ENCODE results near the gene RAB40C. TPM values are rescaled to one million over a fixed set of nuclear protein-coding genes. Genes with fewer than 3 reads are reported as not detected.

The RAB40C gene
- polyA plus RNA-seq, 1 donor = 12.6 TPM

DNA sequence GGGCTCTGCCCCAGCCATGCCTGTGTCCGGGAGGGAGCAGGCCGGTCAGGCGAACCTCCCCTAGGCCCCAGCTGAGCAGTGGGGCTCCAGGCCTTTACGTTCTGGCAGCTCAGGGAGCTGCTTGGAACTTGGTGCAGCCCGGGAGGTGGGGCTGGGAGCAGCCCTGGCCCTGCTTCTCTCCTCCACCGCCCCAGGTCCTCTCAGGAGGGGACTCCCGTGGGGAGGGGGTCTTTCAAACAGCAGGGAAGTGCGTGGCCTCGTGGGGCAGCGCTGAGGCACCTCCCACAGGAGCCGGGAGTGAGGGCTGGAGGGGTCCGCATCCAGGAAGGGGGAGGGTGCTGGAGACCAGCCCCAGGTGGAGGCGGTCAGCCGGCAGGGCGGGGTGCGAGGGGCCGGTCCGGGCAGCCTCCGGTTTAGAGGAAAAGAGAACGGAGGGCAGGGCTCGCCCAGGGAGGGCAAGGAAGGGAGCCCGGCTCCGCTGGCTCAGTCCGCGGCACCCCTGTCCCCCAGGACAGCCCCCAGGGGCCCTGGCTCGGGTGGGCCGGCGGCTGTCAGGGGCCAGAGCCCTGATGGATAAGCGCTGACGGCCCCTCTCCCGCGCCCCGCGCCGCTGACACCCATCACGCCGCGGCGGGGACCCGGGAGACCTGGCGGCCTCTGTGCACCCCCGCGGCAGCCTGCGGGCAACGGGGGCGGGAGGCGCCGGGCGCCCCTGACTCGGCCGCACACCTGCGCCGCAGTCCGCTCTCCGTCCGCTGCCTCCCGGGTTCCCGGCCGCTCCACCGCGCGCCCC is 30.3 kb upstream of the RAB40C start:
- DNase-seq (ENCODE audit: low read depth) = no peak

DNA sequence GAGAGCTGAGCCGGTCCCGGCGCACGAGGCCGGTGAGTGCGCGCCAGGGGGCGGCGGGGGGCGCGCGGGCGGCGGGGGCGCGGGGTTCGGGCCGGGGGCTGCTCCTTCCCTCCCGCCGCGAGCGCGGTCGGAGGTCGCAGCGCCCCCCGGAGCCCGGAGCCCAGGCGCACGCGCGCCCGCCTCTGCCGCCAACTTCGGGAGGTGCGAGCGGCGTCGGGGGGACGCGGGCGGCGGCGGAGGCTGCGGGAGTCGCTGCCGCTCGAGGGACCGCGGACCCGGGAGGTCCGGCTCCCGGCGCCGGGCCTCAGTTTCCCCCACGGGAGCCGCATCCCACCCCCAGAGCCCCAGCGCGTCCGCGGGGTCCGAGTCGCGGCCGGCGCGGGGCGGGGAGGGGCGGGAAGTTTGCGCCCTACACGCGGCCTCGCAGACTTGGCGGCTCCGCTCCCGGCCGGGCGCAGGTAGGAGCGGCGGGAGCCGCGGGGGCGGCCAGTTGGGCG is 29.6 kb upstream of the RAB40C start, which contains the start of gene PRR35:
PRR35 (plus strand) TSS at position 191 of the 497 bp plus-strand sequence. CDS start 2,901 bp downstream, outside the sequence.
- no peak for DNase-seq (ENCODE audit: low read depth)

DNA sequence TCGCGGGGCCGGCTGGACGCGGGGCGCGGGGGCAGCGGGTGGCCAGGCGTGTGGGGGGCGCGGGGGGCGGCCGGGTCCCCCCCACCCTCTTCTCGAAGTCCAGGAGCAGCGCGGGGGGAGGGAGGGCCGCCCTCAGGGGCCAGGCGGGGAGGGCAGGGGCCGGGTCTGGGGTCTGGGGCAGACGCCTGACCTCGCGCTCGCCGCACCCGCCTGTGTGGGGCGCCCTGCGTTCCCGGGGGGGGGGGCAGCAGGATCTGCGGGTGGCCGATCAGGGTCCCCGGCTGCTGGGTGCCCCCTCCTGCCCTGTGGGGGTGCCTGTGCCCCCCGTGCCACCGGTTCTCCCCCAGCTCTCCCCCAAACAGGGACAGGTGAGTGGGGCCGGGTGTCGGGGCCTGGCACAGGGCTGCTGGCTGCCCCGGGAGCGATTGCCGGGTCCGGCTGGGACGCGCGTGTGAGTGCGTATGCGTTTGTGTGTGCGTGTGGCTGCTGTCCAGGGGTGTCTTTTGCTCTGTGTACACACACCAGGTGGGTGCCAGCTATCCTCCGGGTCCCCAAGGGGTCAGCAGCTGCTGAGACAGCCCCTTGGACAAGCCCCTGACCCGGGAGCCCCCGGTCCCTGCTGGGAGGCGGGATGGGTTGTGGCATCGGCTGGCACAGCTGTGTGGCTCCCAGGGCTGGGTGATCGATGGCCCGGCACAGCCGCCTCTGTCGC is 29.0 kb upstream of the RAB40C start:
- DNase-seq (ENCODE audit: low read depth) = no peak

DNA sequence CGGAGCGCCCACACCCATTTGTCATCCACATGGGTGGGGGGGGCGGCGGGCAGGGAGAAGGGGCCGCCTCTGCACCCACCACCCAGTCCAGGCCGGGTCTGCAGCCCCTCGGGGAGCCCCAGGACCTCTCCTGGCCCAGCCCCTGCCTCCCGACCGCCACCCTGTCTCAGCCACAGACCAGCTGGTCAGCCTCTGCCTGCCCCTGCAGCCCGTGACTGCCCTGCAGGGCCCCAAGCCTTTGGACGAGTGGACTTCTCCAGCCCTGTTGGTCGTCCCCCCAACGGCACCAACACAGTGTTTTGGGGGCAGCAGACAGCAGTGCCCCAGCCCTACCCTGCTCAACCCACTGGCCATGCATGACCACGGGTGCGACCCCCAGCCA is 28.5 kb upstream of the RAB40C start:
- no peak for DNase-seq (ENCODE audit: low read depth)

DNA sequence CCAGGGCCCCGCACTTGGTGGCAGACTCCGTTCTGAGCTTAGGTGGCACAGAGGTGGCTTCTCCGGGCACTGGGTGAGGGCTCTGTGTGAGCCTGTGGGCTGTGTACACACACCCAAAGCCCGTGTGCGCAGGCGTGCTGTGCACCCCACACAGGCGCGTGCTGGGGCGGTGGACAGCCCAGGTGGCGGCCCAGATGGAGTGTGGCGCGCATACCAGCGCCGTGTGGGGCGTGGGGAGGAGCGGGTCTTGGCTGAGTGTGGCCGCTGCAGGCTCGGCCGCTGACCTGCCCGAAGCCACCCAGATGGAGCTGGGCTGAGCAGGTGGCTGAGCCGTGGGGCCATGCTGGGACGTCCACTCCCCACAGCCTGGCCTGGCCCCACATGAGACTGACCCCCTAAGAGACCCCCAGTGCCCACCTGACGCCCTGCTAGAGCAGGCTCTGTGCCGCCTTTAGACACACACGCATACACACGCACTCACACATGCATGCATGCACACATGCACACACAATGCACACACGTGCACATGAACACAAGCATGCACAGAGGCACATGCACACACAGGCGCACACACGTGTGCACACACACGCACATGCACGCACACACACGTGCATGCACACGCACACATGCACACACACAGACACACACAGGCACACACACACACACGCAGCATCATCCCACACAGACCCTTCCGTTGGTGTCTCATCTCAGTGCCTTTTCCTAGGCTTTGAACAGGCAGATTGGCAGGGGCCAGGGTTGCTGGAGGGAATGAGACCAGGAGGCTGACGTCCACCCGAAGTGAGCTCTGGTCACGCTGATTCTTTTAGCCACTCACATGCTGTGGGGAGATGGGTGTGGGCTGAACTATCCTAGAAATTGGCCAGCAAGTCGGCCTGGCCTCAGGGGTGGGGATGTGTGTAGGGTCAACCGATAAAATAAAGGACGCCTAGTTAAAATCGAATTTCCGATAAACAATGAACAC is 27.6 kb upstream of the RAB40C start:
- no peak for DNase-seq (ENCODE audit: low read depth)

DNA sequence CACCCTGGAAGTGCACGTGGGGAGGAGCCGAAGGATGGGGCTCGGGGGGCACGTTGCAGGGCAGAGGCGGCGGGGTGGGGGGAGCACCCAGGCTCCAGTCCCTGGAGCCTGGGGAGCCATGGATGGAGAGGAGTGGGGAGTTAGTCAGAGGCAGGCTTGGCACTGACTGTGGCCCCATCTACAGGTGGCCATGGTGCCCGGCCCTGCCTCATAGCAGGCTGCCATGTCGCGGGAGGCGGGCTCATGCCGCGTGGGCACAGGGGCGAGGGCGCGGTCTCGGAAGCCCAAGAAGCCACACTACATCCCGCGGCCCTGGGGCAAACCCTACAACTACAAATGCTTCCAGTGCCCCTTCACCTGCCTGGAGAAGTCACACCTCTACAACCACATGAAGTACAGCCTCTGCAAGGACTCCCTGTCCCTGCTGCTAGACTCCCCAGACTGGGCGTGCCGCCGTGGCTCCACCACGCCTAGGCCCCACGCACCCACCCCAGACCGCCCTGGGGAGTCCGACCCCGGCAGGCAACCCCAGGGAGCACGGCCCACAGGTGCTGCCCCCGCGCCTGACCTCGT is 26.7 kb upstream of the RAB40C start:
- DNase-seq (ENCODE audit: low read depth) = no peak

DNA sequence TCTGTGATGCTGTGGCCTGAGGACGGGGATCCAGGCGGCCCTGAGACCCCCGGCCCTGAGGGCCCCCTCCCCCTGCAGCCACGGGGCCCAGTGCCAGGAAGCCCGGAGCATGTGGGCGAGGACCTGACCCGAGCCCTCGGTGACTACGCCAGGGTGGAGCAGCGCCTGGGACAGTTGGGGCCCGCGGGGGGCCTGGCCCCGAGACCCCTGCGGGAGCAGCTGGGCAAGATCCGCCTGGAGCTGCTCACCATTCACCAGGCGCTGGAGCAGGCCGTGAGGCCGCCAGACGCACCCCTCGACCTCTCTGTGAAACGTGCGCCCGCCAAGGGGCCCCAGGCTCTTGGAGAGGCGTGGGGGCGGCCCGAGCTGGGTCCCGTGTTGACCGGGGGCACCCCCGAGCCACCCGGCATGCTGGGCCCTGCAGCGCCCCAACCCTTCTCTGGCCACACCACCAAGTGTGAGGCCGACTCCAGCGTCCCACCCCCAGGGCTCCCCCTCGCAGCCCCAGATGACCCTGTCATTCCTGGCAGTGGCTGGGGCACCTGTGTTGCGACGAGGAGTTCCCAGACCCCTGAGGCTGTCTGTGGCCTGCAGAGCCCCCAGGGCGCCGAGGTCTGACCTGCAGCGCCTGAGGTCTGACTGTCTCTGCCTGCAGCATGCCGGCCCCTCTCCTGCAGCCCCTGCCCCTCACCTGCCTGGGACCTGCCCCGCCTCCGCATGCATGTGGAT is 25.0 kb upstream of the RAB40C start:
- no peak for DNase-seq (ENCODE audit: low read depth)

DNA sequence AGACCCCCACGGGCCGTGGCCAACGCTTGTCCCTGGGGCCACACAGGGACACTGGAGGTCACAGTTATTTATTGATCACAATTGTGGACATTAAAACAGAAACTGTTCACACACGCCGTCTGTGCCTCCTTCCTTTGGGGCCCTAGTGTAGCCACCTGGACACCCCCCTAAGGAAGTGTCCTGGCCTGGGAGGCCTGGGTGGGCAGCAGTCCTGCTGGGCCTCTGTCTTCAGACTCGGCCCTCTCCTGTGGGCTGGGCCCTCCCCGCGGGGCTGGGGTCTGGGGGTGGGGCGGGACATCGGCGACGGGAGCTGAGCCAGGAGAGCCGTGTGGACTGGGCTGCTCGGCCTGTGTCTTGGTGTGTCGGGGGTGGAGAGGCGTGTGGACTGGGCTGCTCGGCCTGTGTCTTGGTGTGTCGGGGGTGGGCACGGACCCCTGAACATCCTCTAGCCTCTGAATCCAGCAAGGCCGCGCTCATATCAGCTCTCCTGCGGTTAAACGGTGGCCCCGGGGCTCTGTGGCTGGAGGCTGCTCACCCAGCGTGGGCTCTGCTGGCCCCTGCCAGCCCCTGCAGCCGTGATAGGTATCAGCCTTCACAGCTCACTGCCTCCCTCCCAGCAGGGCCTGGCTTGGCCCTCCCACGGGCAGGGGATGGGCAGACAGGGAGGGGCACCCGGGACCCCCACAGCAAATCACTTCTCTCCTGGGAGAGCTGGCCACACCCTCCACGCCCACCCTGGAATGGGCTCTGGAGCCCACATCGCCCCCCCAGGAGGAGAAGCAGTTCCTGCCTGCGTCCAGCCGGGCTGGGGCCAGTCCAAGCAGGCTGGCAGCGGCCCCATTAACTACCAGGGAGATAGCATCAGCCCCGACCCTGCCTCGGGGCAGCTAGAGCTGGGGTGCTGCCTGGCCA is 24.2 kb upstream of the RAB40C start:
- no peak for DNase-seq (ENCODE audit: low read depth)

DNA sequence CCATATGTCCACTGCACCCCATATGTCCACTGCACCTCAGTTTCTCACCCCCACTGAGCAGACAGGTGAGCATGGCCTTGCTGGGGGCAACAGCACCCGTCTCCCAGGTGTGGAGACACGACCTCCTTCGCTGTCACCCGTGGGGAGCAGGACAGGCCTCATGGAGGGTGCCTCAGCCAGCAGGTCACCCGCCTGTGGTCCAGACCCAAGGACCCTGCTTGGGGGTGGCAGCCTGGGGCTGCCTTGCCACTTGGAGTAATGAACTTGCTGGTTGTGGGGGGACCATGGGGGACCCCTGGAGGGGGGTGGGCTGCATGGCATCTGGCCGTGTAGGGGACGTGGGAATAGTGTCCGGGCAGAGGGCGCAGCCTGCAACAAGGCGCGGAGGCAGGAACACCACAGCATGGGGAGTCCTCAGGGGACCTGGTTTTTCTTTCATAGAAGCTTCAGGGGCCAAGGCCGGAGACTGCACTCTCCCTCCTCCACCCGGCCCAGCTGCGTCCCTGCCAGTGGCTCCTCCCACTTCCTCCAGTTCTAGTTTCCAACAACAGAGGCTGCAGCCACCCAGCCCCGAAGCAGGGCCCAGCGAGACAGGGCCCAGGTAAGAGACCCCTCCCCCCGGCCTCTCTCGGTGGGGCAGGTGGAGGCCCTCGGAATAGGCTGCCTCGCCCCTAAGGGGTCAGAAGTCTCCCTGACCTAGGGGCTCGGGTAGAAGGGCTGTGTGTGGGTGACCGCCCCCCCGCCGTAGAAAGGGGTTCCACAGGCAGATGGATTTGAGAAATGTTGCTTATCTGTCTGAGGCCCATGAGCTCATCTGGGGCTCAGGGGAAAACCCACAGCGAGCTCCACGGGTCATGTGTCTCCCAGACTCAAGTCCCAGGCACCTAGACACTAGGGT is 23.1 kb upstream of the RAB40C start, which contains the start of gene NHLRC4:
NHLRC4 (plus strand) TSS at position 531 of the 898 bp plus-strand sequence. CDS start 1,043 bp downstream, outside the sequence.
- peak; percentile 59 for DNase-seq (ENCODE audit: low read depth)

DNA sequence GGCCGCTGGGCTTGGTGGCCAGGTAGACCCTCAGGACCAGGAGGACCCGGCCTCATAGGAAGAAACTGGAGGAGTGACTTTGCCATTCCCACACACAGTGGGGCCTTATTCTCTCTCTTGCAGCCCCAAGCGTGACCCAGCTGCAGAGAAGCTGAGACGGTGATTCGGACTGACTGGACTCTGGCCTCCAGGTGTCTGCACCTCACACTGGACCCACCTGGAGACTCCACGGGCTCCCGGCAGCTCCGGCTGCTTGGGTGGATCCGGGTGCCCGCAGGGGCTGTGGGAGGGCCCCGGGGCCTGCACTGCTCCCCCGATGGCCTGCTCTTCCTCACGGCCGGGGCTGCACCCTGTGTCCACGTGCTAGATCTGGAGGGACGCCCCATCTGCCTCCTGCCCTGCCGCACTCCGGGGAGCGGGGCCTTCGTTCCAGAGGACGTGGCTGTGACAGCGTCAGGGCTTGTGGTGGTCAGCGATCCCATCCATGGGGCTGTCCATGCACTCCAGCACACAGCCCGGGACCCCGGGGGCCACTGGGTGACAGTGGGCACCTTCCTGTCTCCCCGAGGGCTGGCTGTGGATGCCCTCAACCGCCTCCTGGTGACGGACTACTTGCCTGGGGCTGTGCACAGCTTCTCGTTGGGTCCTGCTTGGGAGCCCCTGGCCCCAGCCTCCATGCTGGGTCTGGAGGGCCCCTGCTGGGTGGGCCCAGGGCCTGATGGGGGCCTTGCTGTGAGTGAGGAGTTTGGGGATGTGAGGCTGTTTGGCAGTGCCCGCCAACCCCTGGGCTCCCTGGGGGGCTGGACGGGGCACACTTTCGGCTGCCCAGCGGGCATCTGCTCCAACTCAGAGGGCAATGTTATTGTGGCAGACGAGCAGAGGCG is 22.3 kb upstream of the RAB40C start:
- DNase-seq (ENCODE audit: low read depth) = no peak

DNA sequence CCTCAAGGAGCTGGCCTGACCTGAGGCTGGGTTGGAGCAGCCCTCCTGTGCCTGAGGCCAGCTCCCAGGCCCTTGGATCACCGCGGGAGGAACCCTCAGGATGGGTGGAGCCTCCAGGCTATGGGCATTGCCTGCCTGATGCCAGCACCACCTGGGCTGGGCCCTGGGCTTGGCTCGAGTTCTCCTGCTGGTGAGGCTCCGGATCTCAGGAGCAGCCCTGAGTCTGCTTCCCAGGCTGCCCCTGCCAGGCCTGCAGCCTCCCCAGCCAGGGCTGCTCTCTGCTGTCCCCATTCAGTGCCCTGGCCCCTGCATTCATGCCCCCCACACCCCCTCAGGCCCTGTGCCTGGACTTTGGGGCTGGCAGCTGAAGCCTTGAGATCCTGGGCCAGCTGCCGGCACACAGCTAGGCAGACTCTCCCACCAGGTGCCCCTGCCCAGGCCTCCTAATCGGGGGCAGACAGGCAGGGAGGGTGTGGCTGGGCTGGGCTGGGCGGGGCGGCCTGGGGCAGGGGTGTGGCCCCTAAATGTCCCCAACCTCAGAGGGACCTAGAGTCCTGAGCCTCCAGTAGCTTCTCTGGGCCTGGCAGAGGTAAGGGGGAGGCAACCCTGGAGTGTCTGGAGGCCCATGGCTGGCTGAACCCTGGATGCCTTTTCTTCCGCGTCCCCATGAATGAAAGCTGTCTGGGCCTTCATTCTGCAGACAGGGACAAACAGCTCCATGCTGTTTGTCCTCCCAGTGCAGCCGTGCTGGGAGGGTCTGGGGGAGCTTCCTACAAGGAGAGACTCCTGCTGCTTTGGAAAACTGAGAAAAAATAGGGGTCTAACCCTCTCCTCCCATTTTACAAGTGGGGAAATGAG is 21.2 kb upstream of the RAB40C start:
- DNase-seq (ENCODE audit: low read depth) = no peak

DNA sequence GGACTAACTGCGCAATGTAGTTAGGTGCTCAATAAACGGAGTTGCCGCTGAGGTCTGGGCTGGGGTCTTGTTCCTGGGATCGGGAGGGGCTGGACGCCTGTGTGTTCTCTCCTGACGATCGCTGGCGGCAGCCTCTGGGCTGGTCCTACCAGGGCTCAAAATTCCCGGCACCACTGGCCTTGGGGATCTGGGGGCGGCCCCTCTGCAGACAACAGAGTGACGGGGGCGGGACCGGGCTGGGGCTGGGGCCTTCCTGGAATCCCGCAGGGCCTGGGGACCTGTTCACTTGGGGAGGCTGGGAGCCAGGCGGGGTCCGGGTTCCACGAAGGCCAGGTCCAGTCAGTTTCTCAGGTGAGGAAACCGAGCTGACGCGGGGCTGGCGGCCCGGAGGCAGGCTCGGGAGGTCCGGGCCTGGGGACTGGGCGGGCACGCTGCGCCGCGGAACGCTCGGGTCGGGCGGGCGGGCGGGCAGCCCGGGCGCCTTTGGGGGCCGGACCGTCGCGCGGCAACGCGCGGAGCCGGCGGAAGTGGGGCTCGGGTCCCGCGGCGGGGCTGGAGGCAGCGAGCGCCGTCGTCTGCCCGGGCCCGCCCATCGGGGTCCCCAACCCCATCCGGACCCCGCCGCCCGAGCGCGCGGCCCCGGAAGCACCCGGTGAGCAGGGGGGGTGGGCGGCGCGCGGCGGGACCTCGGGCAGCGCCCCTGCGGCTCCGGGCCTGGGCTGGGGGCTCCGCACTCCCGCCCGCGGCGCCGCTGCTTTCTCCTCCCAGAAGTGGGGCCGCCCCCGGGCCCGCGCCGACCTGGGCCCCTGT is 20.2 kb upstream of the RAB40C start, which contains the start of gene PIGQ:
PIGQ (plus strand) TSS at position 524 of the 810 bp plus-strand sequence. CDS start 4,107 bp downstream, outside the sequence.
- DNase-seq (ENCODE audit: low read depth) = no peak

DNA sequence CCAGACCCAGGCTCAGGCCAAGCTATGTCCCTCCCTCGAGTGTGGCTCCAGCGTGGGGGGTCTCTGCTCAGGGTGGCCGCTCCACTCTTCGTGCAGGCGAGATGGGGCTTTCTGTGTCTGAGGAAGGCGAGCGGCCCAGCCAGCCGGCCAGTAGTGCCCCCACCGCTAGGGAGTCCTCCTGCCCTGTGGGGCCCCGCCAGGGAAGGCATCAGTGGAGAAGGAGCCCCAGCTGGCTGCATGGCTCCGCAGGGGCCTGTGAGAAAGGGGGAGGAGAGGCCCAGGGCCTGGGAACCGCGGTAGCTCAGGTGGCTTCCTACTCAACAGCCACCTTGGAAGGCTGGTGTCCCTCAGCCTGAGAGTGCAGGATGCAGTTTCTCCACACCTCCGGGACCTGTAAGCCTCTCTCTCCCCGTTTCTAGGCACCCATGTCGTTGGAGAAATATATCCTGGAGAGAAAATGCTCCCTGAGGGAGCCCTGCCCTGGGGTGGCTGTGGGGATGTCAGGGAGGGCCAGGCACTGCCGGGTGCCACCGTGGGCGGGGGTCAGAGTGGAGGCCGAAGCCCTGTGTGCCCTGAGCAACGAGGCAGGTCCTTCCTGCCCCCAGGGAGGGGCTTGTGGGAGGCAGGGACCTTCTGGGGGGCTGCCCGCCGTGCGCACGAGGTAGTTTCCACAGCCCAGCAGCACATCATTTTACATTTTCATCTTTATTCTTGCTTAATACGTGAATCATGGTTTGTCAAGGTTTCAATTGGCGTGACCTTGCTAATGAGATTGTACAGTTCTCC is 16.8 kb upstream of the RAB40C start:
- no peak for DNase-seq (ENCODE audit: low read depth)

DNA sequence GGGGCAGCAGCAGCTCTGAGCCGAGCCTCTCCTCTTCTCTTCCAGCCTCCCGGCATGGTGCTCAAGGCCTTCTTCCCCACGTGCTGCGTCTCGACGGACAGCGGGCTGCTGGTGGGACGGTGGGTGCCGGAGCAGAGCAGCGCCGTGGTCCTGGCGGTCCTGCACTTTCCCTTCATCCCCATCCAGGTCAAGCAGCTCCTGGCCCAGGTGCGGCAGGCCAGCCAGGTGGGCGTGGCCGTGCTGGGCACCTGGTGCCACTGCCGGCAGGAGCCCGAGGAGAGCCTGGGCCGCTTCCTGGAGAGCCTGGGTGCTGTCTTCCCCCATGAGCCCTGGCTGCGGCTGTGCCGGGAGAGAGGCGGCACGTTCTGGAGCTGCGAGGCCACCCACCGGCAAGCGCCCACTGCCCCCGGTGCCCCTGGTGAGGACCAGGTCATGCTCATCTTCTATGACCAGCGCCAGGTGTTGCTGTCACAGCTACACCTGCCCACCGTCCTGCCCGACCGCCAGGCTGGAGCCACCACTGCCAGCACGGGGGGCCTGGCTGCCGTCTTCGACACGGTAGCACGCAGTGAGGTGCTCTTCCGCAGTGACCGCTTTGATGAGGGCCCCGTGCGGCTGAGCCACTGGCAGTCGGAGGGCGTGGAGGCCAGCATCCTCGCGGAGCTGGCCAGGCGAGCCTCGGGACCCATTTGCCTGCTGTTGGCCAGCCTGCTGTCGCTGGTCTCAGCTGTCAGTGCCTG is 15.7 kb upstream of the RAB40C start:
- no peak for DNase-seq (ENCODE audit: low read depth)
